IPS DF 19.7 (cell line): ENCODE data around the gene YPEL5.
A peak's percentile ranks its signal among the peaks of the same experiment; 100 is the strongest.

Experiments
- DNase-seq: peaks from one replicate; pipeline ENCODE4 v3.0.0-alpha.2; 2013; ENCODE audit warnings: low read depth, low spot score

The YPEL5 gene

DNA sequence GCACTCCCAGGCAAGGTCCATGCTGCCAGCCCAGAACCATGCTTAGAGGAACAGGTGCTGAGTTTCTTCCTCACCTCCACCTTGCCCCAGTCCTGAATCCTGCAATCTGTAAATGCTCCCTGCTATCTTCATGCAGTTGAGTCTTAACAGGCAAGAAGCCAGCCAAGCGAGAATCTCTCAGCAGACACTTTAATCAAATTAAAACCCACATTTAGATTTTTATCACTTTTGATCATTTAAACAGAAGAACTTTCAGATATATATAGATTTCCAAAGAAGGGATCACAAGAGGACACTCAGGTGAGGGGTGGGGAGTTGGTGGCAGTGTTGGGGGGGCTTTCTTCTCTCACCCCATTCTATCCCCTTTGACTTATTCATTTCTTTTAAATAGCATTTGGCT is 58.6 kb downstream of the YPEL5 start:
- no peak for DNase-seq

DNA sequence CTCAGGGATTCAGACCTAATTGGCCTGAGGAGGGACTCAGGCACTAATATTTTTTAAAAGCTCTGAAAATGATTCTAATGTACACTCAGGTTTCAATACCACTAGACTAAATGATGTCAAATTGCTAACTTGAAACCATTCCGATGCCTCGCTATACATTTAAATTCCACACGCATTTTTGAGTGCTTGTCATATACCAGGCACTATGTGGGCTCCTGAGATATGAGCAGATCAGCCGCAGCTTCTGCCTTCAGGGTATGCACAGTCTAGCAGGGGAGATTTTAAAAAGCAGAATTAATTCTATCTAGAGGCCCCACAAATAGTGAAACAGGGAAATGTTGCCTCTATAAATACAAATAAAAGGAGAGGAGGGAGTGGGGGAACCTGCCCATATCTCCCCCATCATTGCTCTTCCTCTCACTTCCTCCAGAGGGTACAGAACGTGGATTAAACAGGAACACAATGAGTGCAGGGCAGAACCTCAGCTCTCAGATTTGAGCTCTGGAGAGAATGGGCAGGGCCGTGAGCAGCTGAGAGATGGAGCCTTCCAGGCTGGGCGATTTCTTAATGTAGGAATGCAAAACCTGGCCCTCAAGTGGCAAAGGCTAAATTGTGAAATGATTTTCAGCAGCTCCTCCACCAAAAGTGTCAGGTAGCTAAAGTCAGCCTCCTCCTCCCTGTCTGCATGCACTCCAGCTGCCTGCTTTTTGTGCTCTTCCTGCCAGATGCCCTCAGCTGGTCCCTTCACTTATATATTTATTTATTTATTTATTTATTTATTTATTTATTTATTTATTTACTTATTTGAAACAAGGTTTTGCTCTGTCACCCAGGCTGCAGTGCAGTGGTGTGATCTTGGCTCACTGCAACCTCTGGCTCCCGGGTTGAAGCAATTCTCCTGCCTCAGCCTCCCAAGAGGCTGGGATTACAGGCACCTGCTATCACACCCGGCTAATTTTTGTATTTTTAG is 59.9 kb downstream of the YPEL5 start:
- DNase-seq: no peak

DNA sequence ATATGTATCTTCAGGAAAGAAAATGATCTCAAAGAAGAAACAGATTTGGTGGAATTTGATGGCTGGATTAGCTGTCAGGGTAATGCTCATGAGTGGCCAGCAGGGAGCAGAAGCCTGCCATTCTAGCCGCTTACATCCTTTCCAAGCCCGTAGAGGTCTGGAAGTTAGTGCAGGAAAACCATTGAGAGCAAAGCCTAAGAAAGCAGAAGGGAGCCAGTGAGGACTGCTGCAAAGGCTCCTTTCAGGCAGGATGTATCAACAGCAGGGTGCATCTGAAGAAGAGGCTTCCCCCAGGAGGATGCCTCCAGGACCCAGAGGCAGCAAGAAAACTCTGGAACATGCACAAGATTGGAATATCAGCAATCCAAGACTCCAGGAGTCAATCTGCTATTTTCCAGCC is 61.6 kb downstream of the YPEL5 start:
- DNase-seq: peak; percentile 86

DNA sequence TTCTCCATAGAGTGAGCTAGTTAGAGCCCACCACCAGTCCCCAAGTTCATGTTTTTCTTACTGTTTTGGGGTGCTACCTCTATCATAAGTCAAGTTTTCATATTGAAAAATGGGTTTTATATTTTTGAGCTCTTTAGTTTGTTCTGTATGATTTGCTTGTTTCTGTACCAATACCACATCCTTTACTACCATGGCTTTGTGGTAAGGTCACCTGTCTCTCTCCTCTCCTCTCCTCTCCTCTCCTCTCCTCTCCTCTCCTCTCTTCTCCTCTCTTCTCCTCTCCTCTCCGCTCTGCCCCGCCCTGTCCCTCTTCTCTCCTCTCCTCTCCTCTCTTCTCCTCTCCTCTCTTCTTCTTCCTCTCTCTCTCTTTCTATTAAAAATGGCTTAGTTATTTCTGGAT is 62.4 kb downstream of the YPEL5 start:
- no peak for DNase-seq
